ENCODE measurements around the gene ANXA5.

The ANXA5 gene

GRCh38 chr4:121688261-121688660 is 8.5 kb downstream of the ANXA5 start:
- peak overlapping the region; percentile 75 for H3K4ac ChIP-seq (ENCODE audit: low read depth, low read length)
- H3K4me3 ChIP-seq (ENCODE audit: low read depth, low read length) = no peak overlapping the region
- H3K27ac ChIP-seq (ENCODE audit: low read depth, low read length) = no peak overlapping the region
- peaks cover 11 to 12% of the 10 kb centered on the region in 2 experiments for H3K4me1 ChIP-seq (ENCODE audit: control insufficient read depth in 1 of 2, insufficient read depth in 2 of 2, low read length in 2 of 2)
- H3K23ac ChIP-seq (ENCODE audit: low read length) = no peak overlapping the region
- H2BK12ac ChIP-seq (ENCODE audit: low read length) = no peak overlapping the region
- no peak overlapping the region for H3K4me2 ChIP-seq (ENCODE audit: low read length)
- H3K79me2 ChIP-seq (ENCODE audit: control insufficient read depth, insufficient read depth, low read length, poor library complexity) = peaks cover 11% of the 10 kb centered on the region
- H3K9me3 ChIP-seq (ENCODE audit: insufficient read depth, low read depth, low read length) = no peaks in the 10 kb centered on the region
- no peak overlapping the region for H2BK5ac ChIP-seq (ENCODE audit: low read depth, low read length, poor library complexity)
- H3K18ac ChIP-seq (ENCODE audit: low read length) = no peak overlapping the region
- H4K91ac ChIP-seq (ENCODE audit: low read depth, low read length) = no peak overlapping the region
- no peak overlapping the region for H4K12ac ChIP-seq (ENCODE audit: low read depth, low read length)
- no peak overlapping the region for H2AK5ac ChIP-seq (ENCODE audit: low read length)
- no peaks in the 10 kb centered on the region for H3K27me3 ChIP-seq (ENCODE audit: insufficient read depth, low read length)
- no peak overlapping the region for H4K8ac ChIP-seq (ENCODE audit: low read depth, low read length)
- H2BK120ac ChIP-seq (ENCODE audit: insufficient read depth, low read length, poor library complexity) = no peak overlapping the region
- WGBS (ENCODE audit: extremely low coverage, insufficient coverage, insufficient read length) = no CpG with 5 or more reads among the region's 2 CpGs
- no peak overlapping the region for H2AFZ ChIP-seq (ENCODE audit: insufficient read depth, low read length, poor library complexity)
- H3K79me1 ChIP-seq (ENCODE audit: low read length) = peaks cover 6% of the 10 kb centered on the region
- peaks cover 8 to 24% of the 10 kb centered on the region in 2 experiments for H3K36me3 ChIP-seq (ENCODE audit: control insufficient read depth in 1 of 2, insufficient read depth in 2 of 2, low read length in 2 of 2)
- H3K14ac ChIP-seq (ENCODE audit: low read length) = no peak overlapping the region
- H3K9ac ChIP-seq (ENCODE audit: low read length) = no peak overlapping the region
- DNase-seq = no peak

GRCh38 chr4:121686255-121686654 is 10.5 kb downstream of the ANXA5 start:
- Histone ChIP-seq H3K4me3 (ENCODE audit: low read depth, low read length) (no peak overlapping the region), H3K79me2 (ENCODE audit: control insufficient read depth, insufficient read depth, low read length, poor library complexity) (peaks cover 11% of the 10 kb centered on the region), H2BK5ac (ENCODE audit: low read depth, low read length, poor library complexity) (no peak overlapping the region), H2BK120ac (ENCODE audit: insufficient read depth, low read length, poor library complexity) (no peak overlapping the region), H3K9me3 (ENCODE audit: insufficient read depth, low read depth, low read length) (no peaks in the 10 kb centered on the region), H3K27me3 (ENCODE audit: insufficient read depth, low read length) (no peaks in the 10 kb centered on the region), H3K4me2 (ENCODE audit: low read length) (no peak overlapping the region), H2BK12ac (ENCODE audit: low read length) (no peak overlapping the region), H3K18ac (ENCODE audit: low read length) (no peak overlapping the region), H2AFZ (ENCODE audit: insufficient read depth, low read length, poor library complexity) (no peak overlapping the region), H3K4ac (ENCODE audit: low read depth, low read length) (no peak overlapping the region), H3K36me3 (ENCODE audit: control insufficient read depth in 1 of 2, insufficient read depth in 2 of 2, low read length in 2 of 2) (peaks cover 8 to 27% of the 10 kb centered on the region in 2 experiments), H2AK5ac (ENCODE audit: low read length) (no peak overlapping the region), H3K4me1 (ENCODE audit: control insufficient read depth in 1 of 2, insufficient read depth in 2 of 2, low read length in 2 of 2) (peaks cover 11 to 12% of the 10 kb centered on the region in 2 experiments), H4K91ac (ENCODE audit: low read depth, low read length) (no peak overlapping the region), H3K27ac (ENCODE audit: low read depth, low read length) (no peak overlapping the region), H3K79me1 (ENCODE audit: low read length) (peaks cover 6% of the 10 kb centered on the region), H3K23ac (ENCODE audit: low read length) (no peak overlapping the region), H4K8ac (ENCODE audit: low read depth, low read length) (no peak overlapping the region), H4K12ac (ENCODE audit: low read depth, low read length) (no peak overlapping the region), H3K14ac (ENCODE audit: low read length) (no peak overlapping the region), H3K9ac (ENCODE audit: low read length) (no peak overlapping the region)
- no peak for DNase-seq
- no CpG with 5 or more reads among the region's 6 CpGs for WGBS (ENCODE audit: extremely low coverage, insufficient coverage, insufficient read length)

- Histone ChIP-seq H2AFZ (ENCODE audit: insufficient read depth, low read length, poor library complexity) (no peak overlapping the region), H2BK120ac (ENCODE audit: insufficient read depth, low read length, poor library complexity) (no peak overlapping the region), H3K9me3 (ENCODE audit: insufficient read depth, low read depth, low read length) (no peaks in the 10 kb centered on the region), H4K12ac (ENCODE audit: low read depth, low read length) (no peak overlapping the region), H3K79me1 (ENCODE audit: low read length) (peaks cover 6% of the 10 kb centered on the region), H3K36me3 (ENCODE audit: control insufficient read depth in 1 of 2, insufficient read depth in 2 of 2, low read length in 2 of 2) (peaks cover 10 to 33% of the 10 kb centered on the region in 2 experiments), H3K4me2 (ENCODE audit: low read length) (no peak overlapping the region), H3K18ac (ENCODE audit: low read length) (no peak overlapping the region), H3K4me3 (ENCODE audit: low read depth, low read length) (no peak overlapping the region), H3K27me3 (ENCODE audit: insufficient read depth, low read length) (no peaks in the 10 kb centered on the region), H3K4ac (ENCODE audit: low read depth, low read length) (no peak overlapping the region), H4K91ac (ENCODE audit: low read depth, low read length) (no peak overlapping the region), H2AK5ac (ENCODE audit: low read length) (no peak overlapping the region), H2BK5ac (ENCODE audit: low read depth, low read length, poor library complexity) (no peak overlapping the region), H3K4me1 (ENCODE audit: control insufficient read depth in 1 of 2, insufficient read depth in 2 of 2, low read length in 2 of 2) (peaks cover 9 to 11% of the 10 kb centered on the region in 2 experiments), H3K14ac (ENCODE audit: low read length) (no peak overlapping the region), H3K27ac (ENCODE audit: low read depth, low read length) (no peak overlapping the region), H4K8ac (ENCODE audit: low read depth, low read length) (no peak overlapping the region), H3K79me2 (ENCODE audit: control insufficient read depth, insufficient read depth, low read length, poor library complexity) (peaks cover 10% of the 10 kb centered on the region), H2BK12ac (ENCODE audit: low read length) (no peak overlapping the region), H3K9ac (ENCODE audit: low read length) (no peak overlapping the region), H3K23ac (ENCODE audit: low read length) (no peak overlapping the region)
- WGBS (ENCODE audit: extremely low coverage, insufficient coverage, insufficient read length) = no CpG with 5 or more reads among the region's 2 CpGs
- no peak for DNase-seq
These were observed 11.5 kb downstream of the ANXA5 start for GRCh38 chr4:121685257-121685656.

- H3K4me1 ChIP-seq (ENCODE audit: control insufficient read depth in 1 of 2, insufficient read depth in 2 of 2, low read length in 2 of 2) = peaks cover 2 to 4% of the 10 kb centered on the region in 2 experiments
- no peak overlapping the region for H2BK5ac ChIP-seq (ENCODE audit: low read depth, low read length, poor library complexity)
- H2AK5ac ChIP-seq (ENCODE audit: low read length) = no peak overlapping the region
- H4K91ac ChIP-seq (ENCODE audit: low read depth, low read length) = no peak overlapping the region
- no CpG with 5 or more reads among the region's 8 CpGs for WGBS (ENCODE audit: extremely low coverage, insufficient coverage, insufficient read length)
- peaks cover 5% of the 10 kb centered on the region for H3K79me2 ChIP-seq (ENCODE audit: control insufficient read depth, insufficient read depth, low read length, poor library complexity)
- H2BK120ac ChIP-seq (ENCODE audit: insufficient read depth, low read length, poor library complexity) = no peak overlapping the region
- H3K4ac ChIP-seq (ENCODE audit: low read depth, low read length) = no peak overlapping the region
- H3K79me1 ChIP-seq (ENCODE audit: low read length) = peaks cover under 1% of the 10 kb centered on the region
- no peak overlapping the region for H4K12ac ChIP-seq (ENCODE audit: low read depth, low read length)
- no peaks in the 10 kb centered on the region for H3K9me3 ChIP-seq (ENCODE audit: insufficient read depth, low read depth, low read length)
- no peak for DNase-seq
- no peak overlapping the region for H3K27ac ChIP-seq (ENCODE audit: low read depth, low read length)
- no peak overlapping the region for H2AFZ ChIP-seq (ENCODE audit: insufficient read depth, low read length, poor library complexity)
- H3K18ac ChIP-seq (ENCODE audit: low read length) = no peak overlapping the region
- no peak overlapping the region for H3K9ac ChIP-seq (ENCODE audit: low read length)
- no peak overlapping the region for H3K4me2 ChIP-seq (ENCODE audit: low read length)
- H2BK12ac ChIP-seq (ENCODE audit: low read length) = no peak overlapping the region
- no peaks in the 10 kb centered on the region for H3K27me3 ChIP-seq (ENCODE audit: insufficient read depth, low read length)
- peaks cover 10 to 33% of the 10 kb centered on the region in 2 experiments for H3K36me3 ChIP-seq (ENCODE audit: control insufficient read depth in 1 of 2, insufficient read depth in 2 of 2, low read length in 2 of 2)
- H4K8ac ChIP-seq (ENCODE audit: low read depth, low read length) = no peak overlapping the region
- H3K23ac ChIP-seq (ENCODE audit: low read length) = no peak overlapping the region
- H3K14ac ChIP-seq (ENCODE audit: low read length) = no peak overlapping the region
- H3K4me3 ChIP-seq (ENCODE audit: low read depth, low read length) = no peak overlapping the region
These were observed 12.2 kb downstream of the ANXA5 start for GRCh38 chr4:121684561-121684960.
